Ishikawa (cell line): Measurements from ENCODE around the gene RTL5.

Experiments used
- CREB1 ChIP-seq: IDR thresholded peaks from 2 replicates; pipeline ENCODE4 v1.6.1; 2012; ENCODE audit warnings: low read depth
- EP300 ChIP-seq: IDR thresholded peaks from 2 replicates; pipeline ENCODE4 v1.6.1; 2012; ENCODE audit warnings: borderline replicate concordance
- REST ChIP-seq: IDR thresholded peaks from 2 replicates; pipeline ENCODE4 v1.6.1; 2012; ENCODE audit warnings: low read depth, mild to moderate bottlenecking
- TAF1 ChIP-seq: IDR thresholded peaks from 2 replicates; pipeline ENCODE4 v1.6.1; 2012; ENCODE audit warnings: low read depth, mild to moderate bottlenecking
- ZBTB7A ChIP-seq: IDR thresholded peaks from 2 replicates; pipeline ENCODE4 v1.6.1; 2012; ENCODE audit warnings: low read depth

- TF ChIP-seq TAF1 (no peak), EP300 (no peak), REST (no peak), ZBTB7A (no peak), CREB1 (no peak)
Observed at GRCh38 chrX:72139538-72139937, 7.8 kb upstream of the RTL5 start.
